ENCODE results near the gene DDB1. TPM values are rescaled to one million over a fixed set of nuclear protein-coding genes. Genes with fewer than 3 reads are reported as not detected.

Gene DDB1
- total RNA-seq, 1 donor from 2014 or later, result 231 TPM

- intact Hi-C loops (cut with micrococcal nuclease), result no loop called here
Observed at GRCh38 chr11:61302550-61302949, 30.4 kb downstream of the DDB1 start.

DNA sequence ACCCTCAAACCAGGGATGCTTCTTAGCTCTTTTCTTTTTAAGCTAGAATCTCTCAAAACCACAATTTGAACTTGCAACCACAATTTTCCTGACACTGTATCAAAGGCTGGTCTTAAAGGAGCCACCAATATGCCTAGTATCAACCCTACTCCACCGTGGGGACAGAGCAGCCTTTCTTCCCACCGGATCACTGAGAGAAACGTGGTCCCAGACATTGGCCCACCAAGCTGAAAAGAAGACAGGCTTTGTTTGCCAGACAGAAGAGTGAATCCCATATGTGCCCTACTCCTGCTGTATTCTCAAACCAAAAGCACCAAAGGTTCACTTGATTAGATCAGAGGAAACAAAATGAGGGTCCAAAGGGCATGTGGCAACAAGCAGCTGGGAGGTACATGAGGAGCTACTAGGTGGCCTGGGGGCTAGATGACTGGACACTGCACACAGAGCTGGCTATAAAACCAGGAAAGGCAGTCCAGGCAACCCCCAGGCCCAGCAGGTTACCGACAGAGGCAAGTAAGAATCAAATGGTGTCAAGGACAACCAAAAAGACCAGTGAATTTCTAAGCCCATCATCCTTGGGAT, 34.2 kb downstream of the DDB1 start:
- intact Hi-C loops (cut with micrococcal nuclease), result no loop called here

DNA sequence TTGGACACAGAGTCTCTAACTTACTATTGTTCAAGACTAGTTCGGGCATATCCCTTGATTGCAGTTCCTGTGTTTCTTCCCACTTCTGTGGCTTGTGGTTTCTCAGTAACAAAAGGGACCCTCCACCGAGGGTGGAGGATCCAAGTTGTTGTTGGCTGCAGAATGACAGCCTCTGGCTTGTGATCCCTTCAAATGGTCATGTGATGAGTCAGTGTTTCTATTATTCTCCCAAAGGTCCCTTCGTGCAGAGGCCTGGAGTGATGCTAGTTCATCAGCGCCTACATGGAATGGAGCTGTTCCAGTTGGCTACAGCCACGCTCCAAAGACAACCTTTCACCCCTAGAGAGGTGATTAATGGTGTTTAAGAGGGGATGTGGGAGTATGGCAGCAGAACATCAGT, 35.2 kb downstream of the DDB1 start:
- intact Hi-C loops (cut with micrococcal nuclease), result no loop called here

DNA sequence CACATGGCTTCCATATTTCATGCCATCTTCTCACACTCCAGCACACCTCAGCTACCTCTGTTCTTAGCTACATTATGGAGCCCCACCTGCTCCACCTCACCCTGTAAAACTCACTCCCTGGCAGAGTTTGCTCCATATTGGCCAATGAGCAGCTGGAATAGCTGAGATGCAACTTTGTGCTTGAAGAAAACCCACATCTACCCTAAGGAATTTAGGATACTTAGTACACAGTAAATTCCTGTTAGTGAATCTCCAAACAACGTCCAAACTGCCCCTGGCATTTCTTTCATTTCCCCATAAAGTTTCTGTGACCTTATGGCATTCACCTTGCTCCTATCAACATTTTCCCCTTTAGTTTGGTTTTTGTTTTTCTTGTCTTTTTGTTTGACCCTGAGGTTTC, 35.6 kb downstream of the DDB1 start:
- intact Hi-C loops (cut with micrococcal nuclease), result no loop called here

GRCh38 chr11:61295596-61295926, 37.3 kb downstream of the DDB1 start:
- intact Hi-C loops (cut with micrococcal nuclease), result no loop called here

GRCh38 chr11:61294717-61295595, 37.9 kb downstream of the DDB1 start, which contains the start of gene VWCE:
TSS of gene VWCE (minus strand) at chr11:61295316. CDS start at chr11:61295037, 279 bp downstream.
- intact Hi-C loops (cut with micrococcal nuclease), result loop anchor here (1.0 kb wide), 1 partner anchor 41 kb away; no protein-coding TSS in a partner anchor

GRCh38 chr11:61293867-61294716, 38.8 kb downstream of the DDB1 start:
- intact Hi-C loops (cut with micrococcal nuclease), result loop anchor here (1.0 kb wide), 1 partner anchor 40 kb away; no protein-coding TSS in a partner anchor

- intact Hi-C loops (cut with micrococcal nuclease), result no loop called here
Observed at GRCh38 chr11:61292356-61292755, 40.5 kb downstream of the DDB1 start.

- intact Hi-C loops (cut with micrococcal nuclease), result no loop called here
Observed at GRCh38 chr11:61290905-61291690, 41.8 kb downstream of the DDB1 start.

GRCh38 chr11:61287338-61287977, 45.4 kb downstream of the DDB1 start:
- intact Hi-C loops (cut with micrococcal nuclease), result no loop called here

DNA sequence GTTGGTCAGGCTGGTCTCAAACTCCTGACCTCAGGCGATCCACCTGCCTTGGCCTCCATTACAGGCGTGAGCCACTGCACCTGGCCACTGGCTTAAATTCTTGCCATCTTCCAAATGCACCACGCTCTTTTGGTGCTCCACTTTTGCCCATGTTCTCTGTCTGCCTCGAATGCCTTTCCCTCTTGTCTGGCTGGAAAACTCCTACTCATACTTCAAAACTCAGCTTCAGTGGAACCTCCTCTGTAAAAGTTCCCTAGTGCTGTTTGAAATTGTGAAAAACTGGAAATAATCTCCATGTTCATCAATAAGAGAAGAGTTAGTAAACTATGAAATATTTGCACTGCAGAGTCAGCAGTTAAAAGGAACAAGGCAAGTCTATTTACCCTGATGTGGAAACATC, 49.3 kb downstream of the DDB1 start:
- intact Hi-C loops (cut with micrococcal nuclease), result no loop called here

DNA sequence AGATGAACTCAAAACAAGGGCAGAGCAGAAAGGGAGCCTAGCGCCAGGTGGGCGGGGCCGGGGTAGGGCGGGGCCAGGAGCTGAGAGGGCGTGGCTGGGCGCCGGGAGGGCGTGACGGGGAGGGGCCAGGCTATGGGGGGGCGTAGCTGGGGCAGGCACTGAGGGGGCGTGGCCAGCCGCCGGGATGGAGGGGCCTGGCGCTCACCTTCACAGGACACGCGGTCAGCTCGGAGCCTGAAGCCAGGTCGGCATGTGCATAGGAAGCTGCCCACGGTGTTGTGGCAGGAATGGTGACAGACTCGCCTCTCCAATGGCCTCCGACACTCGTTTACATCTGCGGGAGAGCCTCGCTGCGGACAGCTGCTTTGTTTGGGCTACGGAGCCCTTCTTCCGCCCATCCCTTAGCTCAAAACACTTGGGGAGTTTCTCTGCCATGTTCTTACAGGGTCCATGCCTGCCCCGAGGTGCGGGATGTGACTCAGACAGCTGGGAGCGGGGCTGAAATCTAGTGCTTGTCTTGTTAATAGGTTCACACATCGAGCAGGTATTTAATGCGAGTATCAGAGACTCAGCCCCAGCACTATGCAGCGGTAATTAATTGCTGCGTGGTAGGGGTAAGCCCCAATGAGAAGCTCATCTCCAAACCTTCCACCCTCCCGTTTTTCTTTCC, 51.2 kb downstream of the DDB1 start:
- intact Hi-C loops (cut with micrococcal nuclease), result no loop called here

DNA sequence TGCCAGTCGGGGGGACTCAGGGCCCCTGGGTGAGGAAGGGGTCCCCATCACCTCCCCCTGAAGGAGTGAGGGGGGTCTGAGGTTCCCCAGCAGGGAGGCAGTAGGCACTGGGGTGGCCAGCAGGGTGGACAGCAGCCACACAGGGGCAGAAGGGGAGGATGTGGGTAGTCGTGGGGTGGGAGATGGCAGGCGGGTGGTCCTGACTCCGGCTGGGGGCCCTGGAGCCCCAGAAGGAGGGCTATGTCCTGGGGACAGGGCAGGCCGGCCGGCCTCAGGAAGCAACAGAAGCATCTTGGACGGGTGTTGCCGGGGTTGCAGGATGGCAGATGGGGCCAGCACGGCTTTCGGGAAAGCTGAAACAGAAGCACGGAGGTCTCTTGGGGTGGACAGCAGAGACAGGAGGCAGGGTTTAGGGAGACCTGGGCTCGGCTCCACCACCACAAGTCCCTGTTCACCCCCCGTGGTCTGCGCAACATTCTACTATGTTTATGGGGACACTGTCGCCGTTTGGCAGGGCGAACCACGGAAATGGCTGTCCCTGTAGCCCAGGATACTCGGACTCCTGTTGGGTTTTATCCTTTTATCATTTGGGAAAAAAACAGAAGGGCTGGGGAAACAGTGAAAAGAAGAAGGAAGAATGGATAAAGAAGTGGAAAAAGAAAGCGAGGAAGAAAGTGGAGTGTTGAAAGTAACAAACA, 51.9 kb downstream of the DDB1 start:
- intact Hi-C loops (cut with micrococcal nuclease), result no loop called here

GRCh38 chr11:61279934-61280659, 52.8 kb downstream of the DDB1 start:
- intact Hi-C loops (cut with micrococcal nuclease), result no loop called here

GRCh38 chr11:61278001-61278470, 54.9 kb downstream of the DDB1 start:
- intact Hi-C loops (cut with micrococcal nuclease), result no loop called here

GRCh38 chr11:61277186-61278000, 55.5 kb downstream of the DDB1 start:
- intact Hi-C loops (cut with micrococcal nuclease), result no loop called here

DNA sequence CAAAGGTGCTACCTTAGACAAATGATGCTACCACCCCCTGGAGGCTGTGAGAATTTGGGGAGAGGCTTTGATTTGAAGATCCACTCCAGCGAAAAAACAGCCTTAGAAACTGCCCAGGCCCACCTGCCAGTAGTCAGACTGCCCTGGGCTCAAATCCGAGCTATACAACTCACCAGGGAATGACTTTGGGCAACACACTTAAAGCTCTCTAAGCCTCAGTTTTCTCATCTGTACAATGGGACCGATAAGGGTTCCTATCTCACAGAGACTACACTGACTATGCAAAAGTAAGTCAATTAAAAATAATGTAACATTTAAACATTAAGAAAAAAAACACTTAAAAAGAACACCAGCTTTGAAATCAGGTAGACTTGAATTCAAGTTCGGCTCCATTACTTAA, 57.7 kb downstream of the DDB1 start:
- intact Hi-C loops (cut with micrococcal nuclease), result no loop called here

DNA sequence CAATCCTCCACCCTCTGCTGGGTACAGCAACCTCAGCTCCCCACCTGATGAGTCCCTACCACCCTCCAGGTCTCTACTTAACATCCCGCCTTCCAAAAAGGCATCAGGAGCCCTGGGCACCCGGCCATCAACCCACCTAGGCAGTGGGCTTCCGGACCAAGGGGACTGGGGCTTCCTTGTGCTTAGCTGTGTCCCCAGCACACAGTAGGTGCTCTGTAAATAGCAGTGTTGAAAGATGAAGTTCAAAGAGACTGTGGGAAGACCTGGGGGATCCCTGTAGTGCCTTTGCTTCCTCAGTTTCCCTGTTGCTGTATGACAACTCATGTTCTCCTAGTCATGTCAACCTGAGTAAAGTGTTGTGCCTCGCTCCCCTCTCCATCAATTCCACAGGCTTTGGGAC, 58.8 kb downstream of the DDB1 start:
- intact Hi-C loops (cut with micrococcal nuclease), result no loop called here
